ENCODE data around the gene ZBTB5.
"Not testable (repeated sequence)": the region's sequence is repeated elsewhere in the genome, so short reads cannot be mapped to it uniquely, and the experiment has no call there.

Gene ZBTB5

DNA sequence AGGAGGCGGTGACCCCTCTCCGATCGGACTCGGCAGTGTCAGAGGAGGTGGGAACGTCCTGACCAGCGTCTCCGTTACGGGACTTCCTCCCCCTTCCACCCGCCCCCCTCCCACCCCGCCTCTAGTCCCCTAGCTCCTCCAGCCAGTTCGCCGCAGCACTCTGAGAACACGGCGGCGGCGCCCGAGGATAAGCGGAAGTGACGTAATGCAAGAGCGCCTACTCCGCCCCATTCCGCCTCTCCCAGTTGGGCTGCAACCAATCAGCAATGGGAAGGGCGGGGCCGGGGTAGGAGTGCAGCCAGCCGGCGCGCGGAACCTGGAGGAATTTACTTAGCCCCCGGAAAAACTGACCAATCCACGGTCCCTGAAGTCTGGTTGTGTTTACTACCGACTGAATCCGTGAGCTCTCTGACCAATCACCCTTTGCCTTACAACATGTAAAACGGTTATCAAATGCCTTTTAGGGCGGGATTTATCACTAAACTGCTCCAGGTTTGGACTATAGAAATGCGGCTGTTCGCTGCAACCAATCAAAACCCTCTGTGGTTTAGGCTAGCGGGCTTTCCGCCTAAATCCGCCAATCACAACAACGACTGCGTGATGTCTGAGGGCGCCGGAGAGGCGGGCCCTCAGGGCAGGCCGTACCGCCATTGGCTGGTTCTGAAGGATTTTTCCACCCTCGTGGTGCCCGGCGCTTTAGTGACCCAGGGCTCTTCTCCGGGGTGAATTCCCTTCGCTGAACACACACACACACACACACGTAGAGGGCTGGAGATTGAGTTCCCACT is at the start of gene ZBTB5:
Gene ZBTB5 (minus strand): TSS at position 202 of the 788 bp plus-strand sequence. CDS start 22,899 bp downstream, outside the sequence.
- TF ChIP-seq CTCF (IDR thresholded peaks at IDR 0.05; ENCODE audit: control insufficient read depth, extremely low read depth, insufficient read depth): no peak
- DNase-seq (ENCODE audit: low read depth): peak; percentile 100
- peak within 1 kb of the TSS; percentile 69 for H3K4me3 ChIP-seq (ENCODE audit: low read depth, low read length)

DNA sequence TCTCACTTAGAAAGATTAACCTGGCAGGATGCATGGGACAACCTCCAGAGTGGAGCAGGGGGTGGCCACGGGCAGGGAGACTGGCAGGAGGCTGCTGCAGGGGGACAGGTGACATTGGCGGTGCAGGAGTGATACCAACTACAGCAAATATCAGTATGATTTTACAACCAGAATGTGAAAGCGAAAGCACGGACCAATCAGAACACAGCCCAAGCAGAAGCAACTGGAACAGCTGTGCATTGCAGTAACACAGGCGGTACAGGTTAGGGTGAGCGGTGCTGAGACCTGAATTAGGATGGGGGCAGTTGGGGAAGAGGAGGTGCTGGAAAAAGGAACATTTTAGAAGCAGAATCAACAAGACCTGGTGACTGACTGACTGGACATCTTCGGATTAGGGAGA is 49.7 kb upstream of the ZBTB5 start:
- DNase-seq (ENCODE audit: low read depth): no peak
- H3K4me3 ChIP-seq (ENCODE audit: low read depth, low read length): no peak overlapping the region
- TF ChIP-seq CTCF (IDR thresholded peaks at IDR 0.05; ENCODE audit: control insufficient read depth, extremely low read depth, insufficient read depth): no peak

- DNase-seq (ENCODE audit: low read depth): not testable (repeated sequence)
These were observed 49.2 kb upstream of the ZBTB5 start for GRCh38 chr9:37514415-37514814.

DNA sequence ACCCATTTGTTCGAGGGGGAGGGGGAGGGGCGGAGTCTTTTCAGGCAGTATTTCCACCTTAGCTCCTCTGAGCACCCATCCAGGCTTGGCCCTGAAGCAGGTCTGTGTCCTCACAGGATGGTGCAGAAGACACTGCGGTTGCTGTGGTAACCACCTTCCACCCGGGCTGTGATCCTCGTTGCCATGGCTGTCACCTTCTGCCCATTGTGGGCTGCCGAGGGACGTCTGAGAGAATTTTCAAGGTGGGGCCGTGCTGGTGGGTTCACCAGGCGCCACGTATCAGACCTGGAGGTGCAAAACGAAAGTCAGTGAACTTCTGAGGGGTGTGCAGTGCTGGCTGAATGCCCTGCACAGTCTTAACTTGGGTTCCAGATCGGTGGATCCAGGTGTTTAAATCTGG is 47.2 kb upstream of the ZBTB5 start:
- H3K4me3 ChIP-seq (ENCODE audit: low read depth, low read length): no peak overlapping the region
- TF ChIP-seq CTCF (IDR thresholded peaks at IDR 0.05; ENCODE audit: control insufficient read depth, extremely low read depth, insufficient read depth): no peak
- DNase-seq (ENCODE audit: low read depth): no peak

More at GRCh38 chr9:37514415-37514814, 49.2 kb upstream of the ZBTB5 start:
- H3K4me3 ChIP-seq (ENCODE audit: low read depth, low read length): not testable (repeated sequence)

DNA sequence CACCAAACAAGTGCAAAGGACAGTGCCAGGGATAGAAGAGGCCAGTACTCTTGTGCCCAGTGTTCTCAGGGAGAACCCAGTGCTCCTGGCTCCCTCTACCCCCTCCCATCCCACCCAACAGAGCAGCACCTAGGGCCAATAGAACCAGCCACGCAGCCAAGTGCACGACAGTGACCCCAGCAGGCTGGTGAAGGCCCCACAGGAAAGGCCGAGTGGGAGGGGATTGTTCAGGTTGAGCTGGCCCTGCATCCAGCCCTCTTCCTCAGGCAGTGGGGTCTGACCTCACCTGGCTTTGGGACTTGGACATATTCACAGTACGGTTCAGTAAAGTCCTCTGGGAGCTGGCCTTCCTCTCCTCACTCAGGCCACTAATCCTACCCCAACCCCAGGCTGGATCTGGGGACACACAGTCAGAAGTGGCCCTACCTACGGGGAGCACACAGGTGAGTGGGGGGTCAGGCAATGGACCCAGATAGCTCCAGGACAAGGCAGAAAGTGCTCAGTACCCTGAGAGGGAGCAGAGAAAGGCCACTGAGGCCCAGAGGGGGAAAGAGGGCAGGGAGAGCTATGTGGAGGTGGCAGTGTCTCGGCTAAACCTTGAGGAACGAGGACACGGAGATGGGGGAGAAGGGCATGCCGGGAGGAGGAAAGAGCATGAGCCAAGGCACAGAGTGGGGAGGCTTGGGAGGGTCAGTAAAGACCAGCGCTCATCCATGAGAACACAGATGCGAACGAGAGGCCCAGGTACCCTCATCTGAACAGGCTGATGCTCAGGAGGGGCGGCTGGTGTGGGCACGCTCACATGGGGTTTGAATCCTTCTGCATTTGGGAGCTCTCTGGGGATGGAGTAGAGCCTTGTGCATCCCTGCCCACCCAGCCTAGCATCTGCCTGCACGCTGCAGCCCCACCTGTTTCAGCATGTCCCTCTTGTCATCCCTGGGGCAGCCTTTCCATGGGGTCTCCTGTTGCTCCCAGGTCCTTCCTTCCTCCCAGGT is 46.1 kb upstream of the ZBTB5 start:
- 0 out of 2 replicates have a peak, but pooled peaks have one; percentile 2 for TF ChIP-seq CTCF (IDR thresholded peaks at IDR 0.05; ENCODE audit: control insufficient read depth, extremely low read depth, insufficient read depth)
- no peak overlapping the region for H3K4me3 ChIP-seq (ENCODE audit: low read depth, low read length)
- DNase-seq (ENCODE audit: low read depth): no peak

DNA sequence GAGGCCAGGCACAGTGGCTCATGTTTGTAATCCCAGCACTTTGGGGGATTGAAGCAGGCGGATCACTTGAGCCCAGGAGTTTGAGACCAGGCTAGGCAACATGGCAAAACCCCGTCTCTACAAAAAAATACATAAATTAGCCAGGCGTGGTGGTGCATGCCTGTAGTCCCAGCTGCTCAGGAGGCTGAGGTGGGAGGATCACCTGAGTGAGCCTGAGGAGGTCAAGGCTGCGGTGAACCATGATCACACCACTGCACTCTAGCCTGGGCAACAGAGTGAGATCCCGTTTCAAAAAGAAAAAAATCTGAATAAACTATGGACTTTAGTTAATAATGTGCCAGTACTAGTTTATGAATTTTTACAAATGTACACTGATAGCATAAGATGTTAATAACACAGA is 44.8 kb upstream of the ZBTB5 start:
- not testable (repeated sequence) for DNase-seq (ENCODE audit: low read depth); H3K4me3 ChIP-seq (ENCODE audit: low read depth, low read length)

- no peak for DNase-seq (ENCODE audit: low read depth)
- no peak for TF ChIP-seq CTCF (IDR thresholded peaks at IDR 0.05; ENCODE audit: control insufficient read depth, extremely low read depth, insufficient read depth)
- no peak overlapping the region for H3K4me3 ChIP-seq (ENCODE audit: low read depth, low read length)
These were observed 44.3 kb upstream of the ZBTB5 start for GRCh38 chr9:37509536-37509935.
